B cell (primary cell): Measurements from ENCODE around the gene NDUFB10. TPM values are rescaled to one million over a fixed set of nuclear protein-coding genes. Genes with fewer than 3 reads are reported as not detected.

ENCODE experiments used
- ATAC-seq: fragments of 200-7000 bp; cut with Tn5 transposase; one replicate; pipeline ENCODE4 v1.10.0; 2021; ENCODE audit warnings: low read depth, mild to moderate bottlenecking, moderate number of reproducible peaks, moderate library complexity
- CTCF ChIA-PET: fragments of 350-600 bp; sonication (Branson Sonifier 250); formaldehyde crosslinking; loops from one replicate; lab custom pipeline; 2021; ENCODE audit warnings: antibody characterized with exemption, inconsistent platforms; lab: Charles Lee
- POLR2A ChIA-PET: fragments of 350-600 bp; sonication (Branson Sonifier 250); formaldehyde crosslinking; loops from one replicate; lab custom pipeline; 2021; ENCODE audit warnings: antibody characterized with exemption; lab: Charles Lee
- DNase-seq: peaks from one replicate; pipeline ENCODE4 v3.0.0; 2013
- H2AFZ ChIP-seq: 2 replicates; pipeline ENCODE4 v1.6.1; 2012; ENCODE audit warnings: mild to moderate bottlenecking, low read depth, low read length; ENCODE audit not compliant: insufficient read depth, poor library complexity, severe bottlenecking
- H3K27ac ChIP-seq, 2 donors: 1 replicate in 1 of 2; 2 replicates in 1 of 2; pipeline ENCODE4 v1.5.1; 2012 to 2013; ENCODE audit warnings: low read length in 2 of 2, mild to moderate bottlenecking in 2 of 2, moderate library complexity in 1 of 2
- H3K27me3 ChIP-seq, 4 experiments: fragments of 200-600 bp in 1 of 4; sonication (generic) in 1 of 4; replicated peaks in 1 of 4; 1 replicate in 2 of 4; 2 replicates in 2 of 4; pipeline versions ENCODE4 v1.6.1 to v1.7.0; 2013 to 2016; ENCODE audit warnings: low read length in 3 of 4, mild to moderate bottlenecking in 2 of 4, mixed read lengths in 1 of 4, moderate library complexity in 1 of 4; ENCODE audit not compliant: insufficient read depth in 4 of 4, control insufficient read depth in 3 of 4; ENCODE audit errors: control extremely low read depth in 1 of 4
- H3K36me3 ChIP-seq, 2 experiments: replicated peaks in 1 of 2; 1 replicate in 1 of 2; 2 replicates in 1 of 2; pipeline versions ENCODE4 v1.6.1 to v1.7.1; 2013; ENCODE audit warnings: low read length in 1 of 2; ENCODE audit not compliant: insufficient read depth in 2 of 2, control insufficient read depth in 1 of 2; ENCODE audit errors: control extremely low read depth in 1 of 2, extremely low read depth in 1 of 2
- H3K4me1 ChIP-seq, 2 donors: fragments of 200-600 bp in 1 of 2; sonication (generic) in 1 of 2; 1 replicate in 1 of 2; 2 replicates in 1 of 2; pipeline versions ENCODE4 v1.5.1 to v1.6.1; 2013 to 2017; ENCODE audit warnings: low read length in 2 of 2; ENCODE audit not compliant: control insufficient read depth in 2 of 2, insufficient read depth in 2 of 2
- H3K4me2 ChIP-seq: replicated peaks from 2 replicates; pipeline ENCODE3; 2012; ENCODE audit warnings: mild to moderate bottlenecking, low read depth, low read length; ENCODE audit not compliant: poor library complexity, severe bottlenecking
- H3K4me3 ChIP-seq, 5 experiments: fragments of 200-600 bp in 1 of 5; sonication (generic) in 1 of 5; 1 replicate in 3 of 5; 2 replicates in 2 of 5; pipeline versions ENCODE4 v1.5.1 to v1.7.0; 2011 to 2016; ENCODE audit warnings: low read length in 4 of 5, mild to moderate bottlenecking in 4 of 5, low read depth in 2 of 5, control low read depth in 1 of 5, moderate library complexity in 1 of 5; ENCODE audit not compliant: insufficient read depth in 1 of 5; ENCODE audit errors: control extremely low read depth in 1 of 5, extremely low read depth in 1 of 5
- H3K79me2 ChIP-seq: fragments of 200-600 bp; sonication (generic); one replicate; pipeline ENCODE4 v1.6.0; 2016; ENCODE audit warnings: low read length; ENCODE audit not compliant: control insufficient read depth, insufficient read depth
- H3K9ac ChIP-seq: fragments of 200-600 bp; sonication (generic); 2 replicates; pipeline ENCODE4 v1.6.1; 2017; ENCODE audit warnings: mild to moderate bottlenecking, low read length, moderate library complexity
- H3K9me3 ChIP-seq, 3 donors: one replicate each; pipeline versions ENCODE4 v1.6.1 to v1.7.1; 2013; ENCODE audit warnings: low read length in 2 of 3; ENCODE audit not compliant: control insufficient read depth in 2 of 3, insufficient read depth in 1 of 3; ENCODE audit errors: control extremely low read depth in 1 of 3
- H4K20me1 ChIP-seq: 2 replicates; pipeline ENCODE4 v1.6.0; 2012; ENCODE audit warnings: mild to moderate bottlenecking, low read length; ENCODE audit not compliant: insufficient read depth, control insufficient read depth, poor library complexity, severe bottlenecking
- H3K27ac Mint-ChIP-seq: one replicate; pipeline ENCODE4 v1.8.0; 2021; ENCODE audit warnings: mixed read lengths
- H3K27me3 Mint-ChIP-seq: one replicate; pipeline ENCODE4 v1.8.0; 2021; ENCODE audit warnings: mixed read lengths
- H3K4me1 Mint-ChIP-seq: one replicate; pipeline ENCODE4 v1.8.0; 2021; ENCODE audit warnings: mixed read lengths
- H3K4me3 Mint-ChIP-seq: one replicate; pipeline ENCODE4 v1.8.0; 2021; ENCODE audit warnings: mixed read lengths
- H3K9me3 Mint-ChIP-seq: one replicate; pipeline ENCODE4 v1.8.0; 2022; ENCODE audit warnings: mixed read lengths; ENCODE audit not compliant: insufficient read depth
- EZH2 ChIP-seq: IDR thresholded peaks from 2 replicates; pipeline ENCODE4 v1.6.1; 2012; ENCODE audit warnings: borderline replicate concordance, low read depth, mild to moderate bottlenecking, moderate library complexity, low read length; ENCODE audit not compliant: insufficient read depth, poor library complexity, severe bottlenecking
- WGBS: methylation state at CpG from one replicate; pipeline ENCODE4 v1.1.5; 2013; ENCODE audit warnings: missing lambda C conversion rate; ENCODE audit not compliant: insufficient coverage; 5-methylcytosine and 5-hydroxymethylcytosine counted together
- intact Hi-C: fragments of 100-400 bp; cut with micrococcal nuclease; formaldehyde crosslinking; loops from one replicate; pipeline ENCODE4 v1.10.0; 2022
- polyA plus RNA-seq: library from polyadenylated mRNA; depleted of rRNA; stranded (reverse); fragments of >200 nt; gene quantifications from 2 replicates; pipeline ENCODE4 v1.2.3, GENCODE V29; 2012
- total RNA-seq, 2 donors: library from RNA; stranded (reverse); fragments of 120-200 nt in 1 of 2; gene quantifications; 1 replicate in 1 of 2; 2 replicates in 1 of 2; pipeline versions ENCODE4 v1.2.3 to v1.2.4, GENCODE V29; 2013 to 2022
- TF ChIP-seq, protein P1 (sequence below): fragments of 200-600 bp; IDR thresholded peaks from one replicate; pipeline ENCODE4 v1.8.0; 2022; ENCODE audit warnings: antibody characterized with exemption, mild to moderate bottlenecking

NDUFB10 gene
- total and polyA plus RNA-seq, 2 donors (not counting 1 experiment from before 2014, with no cell fraction given): 70.4 to 92.6 TPM

DNA sequence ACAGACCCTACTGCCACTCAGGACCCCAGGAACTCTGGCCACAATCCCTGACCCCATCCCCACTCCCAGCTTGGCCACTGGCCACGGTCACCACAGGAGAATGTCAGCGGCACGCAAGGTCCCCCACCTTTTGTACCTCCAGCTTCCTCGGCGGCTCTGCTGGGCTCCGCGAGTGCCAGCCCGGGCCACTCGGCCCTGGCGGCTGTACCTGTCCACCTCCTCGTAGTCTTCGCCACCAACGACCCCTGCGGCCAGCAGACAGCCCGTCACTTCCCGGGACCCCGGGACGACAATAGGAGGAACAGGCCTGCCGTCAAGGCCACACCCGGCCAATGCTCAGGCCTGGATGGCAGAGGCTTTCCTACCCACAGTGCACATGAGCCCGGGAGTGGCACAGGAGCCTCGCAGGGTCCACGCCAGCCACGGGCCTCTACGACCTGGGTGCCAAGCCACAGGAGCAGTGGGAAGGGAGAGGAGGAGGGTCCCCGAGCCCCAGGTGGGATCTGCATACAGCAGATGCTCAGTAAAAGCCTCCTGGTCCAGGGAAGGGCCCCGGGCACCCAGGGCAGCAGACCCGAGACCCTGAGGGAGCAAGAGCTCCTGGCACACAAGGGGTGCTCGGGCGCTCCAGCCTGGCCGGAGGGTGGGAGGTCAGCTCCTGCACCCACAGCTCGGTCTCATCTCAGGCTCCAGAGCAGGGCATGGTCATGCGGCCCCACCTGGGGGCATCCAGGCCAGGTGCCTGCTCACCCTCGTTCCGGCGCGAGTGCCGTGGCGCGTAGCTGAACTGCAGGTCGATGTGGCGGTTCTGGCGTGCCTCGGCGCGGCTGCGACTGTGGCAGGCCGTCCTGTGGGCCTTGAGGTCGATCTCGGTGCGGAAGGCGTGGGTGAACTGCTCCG is 42.4 kb downstream of the NDUFB10 start:
- CTCF ChIA-PET: interaction anchor here (4.9 kb wide), 1 partner anchor 139 kb away, joined by 46 read pairs; no protein-coding TSS in a partner anchor
- Histone ChIP-seq H3K79me2 (peaks cover 45% of the 10 kb centered on the region), H3K27ac (no peak overlapping the region), H4K20me1 (peaks cover 63% of the 10 kb centered on the region), H3K27me3 (no peaks in the 10 kb centered on the region), H2AFZ (no peak overlapping the region), H3K36me3 (peaks cover 0 to 49% of the 10 kb centered on the region in 2 experiments), H3K4me1 (peaks cover 12 to 21% of the 10 kb centered on the region in 2 donors), H3K4me3 (no peak overlapping the region), H3K9ac (no peak overlapping the region), H3K9me3 (no peaks in the 10 kb centered on the region), H3K4me2 (no peak overlapping the region)
- ATAC-seq (no peak), DNase-seq (no peak)
- TF ChIP-seq, protein P1, sequence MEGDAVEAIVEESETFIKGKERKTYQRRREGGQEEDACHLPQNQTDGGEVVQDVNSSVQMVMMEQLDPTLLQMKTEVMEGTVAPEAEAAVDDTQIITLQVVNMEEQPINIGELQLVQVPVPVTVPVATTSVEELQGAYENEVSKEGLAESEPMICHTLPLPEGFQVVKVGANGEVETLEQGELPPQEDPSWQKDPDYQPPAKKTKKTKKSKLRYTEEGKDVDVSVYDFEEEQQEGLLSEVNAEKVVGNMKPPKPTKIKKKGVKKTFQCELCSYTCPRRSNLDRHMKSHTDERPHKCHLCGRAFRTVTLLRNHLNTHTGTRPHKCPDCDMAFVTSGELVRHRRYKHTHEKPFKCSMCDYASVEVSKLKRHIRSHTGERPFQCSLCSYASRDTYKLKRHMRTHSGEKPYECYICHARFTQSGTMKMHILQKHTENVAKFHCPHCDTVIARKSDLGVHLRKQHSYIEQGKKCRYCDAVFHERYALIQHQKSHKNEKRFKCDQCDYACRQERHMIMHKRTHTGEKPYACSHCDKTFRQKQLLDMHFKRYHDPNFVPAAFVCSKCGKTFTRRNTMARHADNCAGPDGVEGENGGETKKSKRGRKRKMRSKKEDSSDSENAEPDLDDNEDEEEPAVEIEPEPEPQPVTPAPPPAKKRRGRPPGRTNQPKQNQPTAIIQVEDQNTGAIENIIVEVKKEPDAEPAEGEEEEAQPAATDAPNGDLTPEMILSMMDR: no peak
- TF ChIP-seq EZH2: no peak
- POLR2A ChIA-PET: interaction anchor here (0.6 kb wide), 1 partner anchor 10 kb away, joined by 5 read pairs; no protein-coding TSS in a partner anchor
- no peaks in the 10 kb centered on the region for H3K27me3 Mint-ChIP-seq
- no peak overlapping the region for H3K27ac Mint-ChIP-seq
- 98% methylated on average over 50 of the region's 53 CpGs for WGBS
- H3K4me3 Mint-ChIP-seq: no peak overlapping the region
- H3K4me1 Mint-ChIP-seq: peaks cover 20% of the 10 kb centered on the region
- intact Hi-C loops: no loop called here
- no peaks in the 10 kb centered on the region for H3K9me3 Mint-ChIP-seq
